GM12891 (cell line): ENCODE measurements around the gene IKZF1.

Experiments used
- PAX5 ChIP-seq: IDR thresholded peaks from 2 replicates; pipeline ENCODE4 v1.6.1; 2011; ENCODE audit warnings: low read length, moderate library complexity, mild to moderate bottlenecking; ENCODE audit not compliant: insufficient read depth, severe bottlenecking
- POLR2A ChIP-seq: IDR thresholded peaks from 2 replicates; pipeline ENCODE4 v1.6.1; 2011; ENCODE audit warnings: low read depth, low read length, control low read depth
- POLR2AphosphoS5 ChIP-seq: IDR thresholded peaks from 2 replicates; pipeline ENCODE4 v1.6.1; 2011; ENCODE audit warnings: low read depth, low read length, control low read depth
- POU2F2 ChIP-seq: IDR thresholded peaks from 2 replicates; pipeline ENCODE4 v1.6.1; 2011; ENCODE audit warnings: low read depth, mild to moderate bottlenecking, control low read depth, low read length, moderate library complexity
- SPI1 ChIP-seq: IDR thresholded peaks from 2 replicates; pipeline ENCODE4 v1.6.1; 2011; ENCODE audit warnings: low read depth, low read length, control low read depth
- TAF1 ChIP-seq: IDR thresholded peaks from 2 replicates; pipeline ENCODE4 v1.6.1; 2011; ENCODE audit warnings: low read depth, low read length, control low read depth

DNA sequence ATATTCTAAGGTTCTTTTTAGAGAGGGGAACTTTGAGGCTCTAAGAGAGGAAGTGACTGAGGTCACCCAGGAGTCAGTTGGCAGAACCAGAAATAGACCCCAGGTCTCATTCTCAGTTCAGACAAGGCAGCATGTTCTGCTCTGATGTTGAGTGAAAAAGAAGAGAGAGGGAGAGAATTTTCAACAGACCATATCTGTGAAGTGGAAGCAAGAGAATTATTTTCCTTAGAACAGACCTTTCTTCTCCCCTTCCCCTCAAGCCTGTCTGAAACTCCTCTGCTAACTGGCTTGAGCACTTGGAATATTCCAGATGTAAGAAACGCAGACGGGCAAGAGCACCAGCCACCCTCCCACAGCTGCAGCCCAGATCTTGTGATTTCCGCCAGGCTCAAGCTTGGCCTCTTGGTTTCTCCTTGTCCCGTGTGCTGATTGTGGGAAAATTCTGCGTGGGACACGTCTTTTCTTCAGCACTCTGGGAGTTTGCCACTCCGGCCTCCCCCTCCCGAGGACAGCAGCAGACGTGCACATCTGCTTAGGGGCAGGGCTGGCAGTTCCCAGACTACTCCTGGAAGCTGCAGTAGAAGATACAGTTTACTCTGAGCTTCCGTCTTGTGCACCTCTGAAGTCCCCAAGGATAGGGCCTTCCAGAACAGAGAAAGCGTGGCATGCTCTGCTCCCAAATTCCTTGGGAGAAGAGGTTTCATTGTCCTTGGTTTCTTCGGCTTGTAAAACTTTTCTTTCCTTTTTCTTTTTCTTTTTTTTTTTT is 22.7 kb upstream of the IKZF1 start:
- TF ChIP-seq POLR2AphosphoS5 (peak; percentile 60; the same call in 1 of the 2 replicates), SPI1 (peak; percentile 95), POLR2A (peak; percentile 45), TAF1 (no peak; the same call in 1 of the 2 replicates), PAX5 (no peak), POU2F2 (0 out of 2 replicates have a peak, but pooled peaks have one; percentile 66)
